HG02870 (cell line): ENCODE data around the gene SPEF1.

ENCODE experiments used
- ATAC-seq: cut with Tn5 transposase; IDR thresholded peaks from one replicate; pipeline ENCODE4 v1.9.1; 2021; ENCODE audit warnings: mild to moderate bottlenecking, moderate library complexity; ENCODE audit not compliant: unreplicated experiment

SPEF1 gene

GRCh38 chr20:3751305-3751674 lies 30.0 kb downstream of the SPEF1 start:
- ATAC-seq = no peak

GRCh38 chr20:3749689-3750531 lies 31.3 kb downstream of the SPEF1 start:
- ATAC-seq = no peak

GRCh38 chr20:3749087-3749688 lies 32.1 kb downstream of the SPEF1 start:
- no peak for ATAC-seq

- no peak for ATAC-seq
These were observed 33.2 kb downstream of the SPEF1 start for GRCh38 chr20:3748073-3748472.

DNA sequence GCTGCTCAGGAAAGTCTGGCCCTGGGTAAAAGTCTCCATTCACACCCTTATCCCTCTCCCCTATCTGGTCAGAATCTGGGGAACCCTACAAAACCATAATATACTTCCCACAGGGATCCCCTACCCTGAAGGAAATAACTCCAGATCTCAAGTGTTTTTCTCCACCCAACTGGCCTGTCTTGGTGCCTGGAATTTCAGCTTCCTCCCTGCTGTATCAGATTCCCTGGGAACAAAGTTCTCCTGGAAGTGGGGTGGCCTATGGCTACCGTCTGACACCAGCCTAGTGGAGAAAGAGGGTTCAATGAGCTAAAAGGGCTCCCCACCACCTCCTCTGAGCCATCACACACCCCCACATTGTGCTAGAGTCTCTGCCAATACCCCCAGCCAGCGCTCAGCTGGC lies 33.8 kb downstream of the SPEF1 start:
- no peak for ATAC-seq

- ATAC-seq = no peak
These were observed 35.5 kb downstream of the SPEF1 start for GRCh38 chr20:3745686-3746173.

GRCh38 chr20:3744806-3745685 lies 36.2 kb downstream of the SPEF1 start:
- no peak for ATAC-seq

GRCh38 chr20:3744037-3744436 lies 37.2 kb downstream of the SPEF1 start:
- no peak for ATAC-seq

- no peak for ATAC-seq
These were observed 38.0 kb downstream of the SPEF1 start for GRCh38 chr20:3743251-3743650.

DNA sequence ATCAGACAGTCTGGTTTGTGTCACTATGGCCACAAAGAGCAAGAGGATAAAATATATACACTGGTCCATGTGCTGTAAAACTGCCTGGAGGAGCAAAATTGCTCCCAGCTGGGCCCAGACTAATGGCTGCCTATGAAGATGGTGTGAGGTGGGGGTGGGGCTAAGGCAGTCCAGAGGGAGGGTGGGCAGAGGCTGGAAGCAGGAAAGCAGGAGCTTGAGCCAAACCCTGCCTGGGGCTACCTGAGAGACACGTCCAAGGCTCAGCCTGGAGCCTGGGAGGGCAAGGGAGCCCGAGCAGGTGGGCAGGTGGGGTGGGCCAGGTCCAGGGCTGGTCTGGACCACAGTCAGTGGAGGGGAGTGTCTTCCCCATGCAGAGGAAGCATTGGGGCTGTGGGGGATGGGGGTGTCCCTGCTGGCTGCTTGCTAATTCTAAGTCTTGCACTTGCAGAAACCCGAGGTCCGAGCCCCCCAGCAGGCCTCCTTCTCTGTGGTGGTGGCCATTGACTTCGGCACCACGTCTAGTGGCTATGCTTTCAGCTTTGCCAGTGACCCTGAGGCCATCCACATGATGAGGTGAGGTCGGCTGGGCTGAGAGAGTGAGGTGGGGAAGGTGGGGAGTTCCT lies 39.3 kb downstream of the SPEF1 start:
- no peak for ATAC-seq

DNA sequence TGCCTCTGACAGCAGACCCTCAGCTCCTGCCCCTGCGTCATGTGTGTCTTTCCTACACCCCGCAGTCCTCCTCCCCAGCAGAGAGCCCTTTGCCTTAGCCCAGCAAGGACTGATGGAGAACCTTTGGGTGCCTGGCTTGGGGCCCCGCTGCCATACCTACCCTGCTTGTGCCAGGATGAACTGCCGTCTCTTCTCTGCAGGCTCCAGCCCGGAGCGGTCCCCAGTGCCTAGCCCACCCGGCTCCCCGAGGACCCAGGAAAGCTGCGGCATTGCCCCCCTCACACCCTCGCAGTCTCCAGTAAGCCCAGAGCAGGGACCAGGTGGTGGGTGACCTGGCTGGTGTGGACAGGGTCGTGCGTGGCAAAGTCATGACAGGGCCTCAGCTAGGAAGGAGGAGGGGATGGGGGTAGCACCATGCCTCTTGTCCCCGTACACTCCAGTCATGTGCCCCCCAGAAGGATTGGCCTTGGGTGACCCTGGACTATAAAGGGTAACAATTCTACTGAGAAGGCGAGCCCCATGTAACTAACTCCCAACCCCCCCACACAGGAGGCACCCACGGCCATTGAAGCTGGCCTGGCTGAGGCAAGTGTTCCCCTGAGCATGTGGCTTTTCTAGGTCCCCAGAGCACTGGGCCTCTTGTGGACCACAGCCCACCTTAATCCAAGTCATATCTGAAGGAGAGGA lies 40.5 kb downstream of the SPEF1 start:
- ATAC-seq = no peak

DNA sequence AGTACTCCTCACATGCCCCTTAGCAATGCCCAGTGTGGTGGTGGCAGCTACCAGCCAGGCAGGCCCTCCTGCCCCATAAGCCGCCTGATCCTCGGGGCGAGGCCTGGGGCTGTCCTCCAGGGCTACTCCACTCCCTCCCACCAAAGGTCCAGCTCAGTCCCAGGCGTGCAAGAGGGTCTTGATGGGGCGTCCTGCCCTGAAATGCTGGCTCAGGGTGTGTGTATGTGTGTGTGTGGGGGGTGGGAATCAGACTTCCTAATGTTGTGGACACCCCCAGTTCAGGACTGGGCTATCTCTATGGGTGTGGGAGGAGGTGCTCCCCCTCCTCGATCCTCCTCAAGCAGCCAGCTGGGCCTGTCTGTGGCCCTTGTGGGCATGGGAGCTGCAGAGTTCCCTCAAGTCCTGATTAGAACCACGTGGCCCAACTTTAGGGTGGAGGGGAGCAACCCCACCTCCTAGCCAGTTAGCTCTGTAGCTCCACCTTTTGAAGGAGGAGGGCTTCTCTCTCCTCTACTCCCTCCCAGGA lies 41.3 kb downstream of the SPEF1 start:
- ATAC-seq = no peak

GRCh38 chr20:3739054-3739925 lies 42.0 kb downstream of the SPEF1 start:
- no peak for ATAC-seq

DNA sequence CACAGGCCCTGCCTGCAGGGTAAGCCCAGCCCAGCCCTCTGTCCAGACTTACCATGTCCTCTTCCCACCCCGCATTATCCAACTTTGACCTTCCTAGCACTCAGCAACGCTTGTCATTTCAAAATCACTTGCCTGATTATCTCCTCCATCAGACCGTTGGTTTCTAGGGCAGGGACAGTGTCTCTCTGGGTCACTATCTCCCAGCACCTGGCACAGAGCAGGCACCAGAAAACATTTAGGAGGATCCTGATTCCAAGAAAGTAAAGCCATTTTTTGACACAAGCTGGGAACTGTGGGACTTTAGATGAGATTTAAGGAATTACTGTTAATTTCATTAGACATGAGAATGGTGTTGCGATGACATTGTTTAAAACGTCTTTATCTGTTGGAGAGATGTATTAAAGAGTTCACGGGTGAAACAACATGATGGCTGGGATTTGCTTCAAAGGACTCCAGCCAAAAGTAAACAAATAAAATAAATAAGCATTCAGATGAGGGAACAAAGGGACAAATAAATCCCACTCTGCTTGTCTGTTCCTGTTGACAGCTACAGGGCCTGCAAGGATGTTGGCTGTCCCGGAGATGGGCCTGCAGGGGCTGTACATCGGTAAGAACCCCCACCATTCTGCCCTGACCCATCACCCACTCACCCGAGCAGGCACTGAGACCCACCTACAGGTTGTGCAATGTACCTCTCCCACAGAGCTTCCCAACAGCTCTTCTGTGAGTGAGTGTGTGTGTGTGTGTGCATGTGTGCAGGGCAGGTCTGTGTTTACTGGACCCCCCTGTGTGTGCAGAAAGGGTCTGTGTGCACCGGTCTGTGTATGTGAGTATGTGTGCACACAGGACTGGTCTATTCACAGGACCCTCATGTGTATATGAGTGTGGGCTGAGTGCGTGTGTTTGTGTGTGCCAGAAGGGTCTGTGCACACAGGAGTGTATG lies 42.9 kb downstream of the SPEF1 start:
- ATAC-seq = no peak

DNA sequence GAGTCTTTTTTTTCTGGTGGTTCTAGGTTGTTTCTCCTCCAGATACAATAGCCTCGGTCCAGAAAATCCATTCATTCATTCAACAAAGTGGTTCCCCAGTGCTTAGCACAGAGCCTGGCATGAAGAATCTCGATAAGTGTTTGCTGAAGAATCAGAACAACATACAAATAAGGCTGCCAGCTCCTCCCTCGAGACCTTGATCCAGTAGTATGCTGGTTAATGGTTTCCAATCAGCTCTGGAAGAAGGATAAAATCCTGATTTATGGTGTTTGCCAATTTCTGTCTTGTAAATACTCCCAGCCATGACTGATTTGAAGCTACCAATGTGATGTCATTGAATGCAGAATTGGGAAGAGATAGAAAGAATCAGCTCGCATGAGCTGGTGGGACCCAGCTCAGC lies 45.5 kb downstream of the SPEF1 start:
- no peak for ATAC-seq

DNA sequence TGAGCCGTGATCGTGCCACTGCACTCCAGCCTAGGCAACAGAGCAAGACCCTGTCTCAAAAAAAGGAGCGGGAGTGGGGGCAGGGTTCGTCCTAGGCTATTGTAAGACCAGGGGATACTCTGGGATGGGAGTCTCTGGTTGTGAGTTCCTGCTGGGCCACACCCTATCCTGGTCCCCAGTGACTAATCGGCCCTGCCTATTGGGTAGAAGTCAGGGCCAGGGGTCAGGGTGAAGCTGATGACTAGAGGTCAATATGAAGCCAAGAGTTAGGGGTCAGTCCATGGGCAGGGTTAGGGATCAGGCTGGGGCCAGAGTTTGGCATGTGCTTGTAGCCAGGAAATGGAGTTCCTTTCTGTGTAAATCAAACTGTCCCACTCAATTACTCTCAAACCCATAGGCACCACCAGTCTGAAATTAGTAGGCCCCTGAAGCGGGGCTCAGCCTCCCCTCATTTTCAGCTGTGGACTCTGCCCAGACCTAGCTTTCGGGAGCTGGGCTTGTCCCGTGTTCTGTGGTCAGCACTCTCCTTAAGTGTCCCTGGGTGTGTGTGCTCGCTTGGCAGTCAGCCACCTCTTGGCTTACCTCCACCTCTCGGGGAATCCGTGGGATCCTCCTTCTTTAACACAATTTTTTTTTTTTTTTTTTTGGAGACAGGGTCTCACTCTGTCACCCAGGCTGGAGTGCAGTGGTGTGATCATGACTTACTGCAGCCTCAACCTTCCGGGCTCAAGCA lies 47.0 kb downstream of the SPEF1 start:
- ATAC-seq = no peak
